CD4-positive, alpha-beta T cell treated with Interleukin-1 beta for 1 hour (primary cell): ENCODE data around the gene S1PR1.
"Not testable (repeated sequence)": the region's sequence is repeated elsewhere in the genome, so short reads cannot be mapped to it uniquely, and the experiment has no call there.

Experiments
- DNase-seq, 2 donors: peaks; one replicate each; pipeline ENCODE4 v3.0.0-alpha.2; 2020 to 2022

Gene S1PR1

GRCh38 chr1:101220906-101221305 lies 15.9 kb upstream of the S1PR1 start:
- DNase-seq = no peak

DNA sequence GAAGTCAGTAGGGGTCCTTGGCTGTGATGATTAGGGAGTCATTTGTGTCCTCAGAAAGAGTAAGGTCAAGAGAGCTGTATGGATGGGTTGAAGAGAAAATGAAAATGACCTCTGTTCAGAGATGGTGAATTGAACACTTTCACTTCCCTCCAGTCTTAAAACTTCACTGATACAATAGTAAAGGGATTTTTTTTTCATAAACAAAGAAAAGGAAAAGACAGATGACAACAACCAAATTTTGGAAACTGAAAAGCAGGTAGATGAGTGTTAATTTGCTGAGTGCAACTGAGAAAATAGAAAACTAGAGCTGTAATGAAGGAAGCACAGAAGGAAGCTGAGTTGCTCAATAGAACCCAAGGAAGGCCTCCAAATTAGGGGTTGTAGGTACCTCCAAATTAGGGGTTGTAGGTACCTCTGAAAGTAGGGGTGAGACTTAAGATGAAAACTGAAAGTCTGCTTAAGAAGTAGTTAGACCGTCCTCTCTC lies 14.8 kb upstream of the S1PR1 start:
- no peak for DNase-seq

DNA sequence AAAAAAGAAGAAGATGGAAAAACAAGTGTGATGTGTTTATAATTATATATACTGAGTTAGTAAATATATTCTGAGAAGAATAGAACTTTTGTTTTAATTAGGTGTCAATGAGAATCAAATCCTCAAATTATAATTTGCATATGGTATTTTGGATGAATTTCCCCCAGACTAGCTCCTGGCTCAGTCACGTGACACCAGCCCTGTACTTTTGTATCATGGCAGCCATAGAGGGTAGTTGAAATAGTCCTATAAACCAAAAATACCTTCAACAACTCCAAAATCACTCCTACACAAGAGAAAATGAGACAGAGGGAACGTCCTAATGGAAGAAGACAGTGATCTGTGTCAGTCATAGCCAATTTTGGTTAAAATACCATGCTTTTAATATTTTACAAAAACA lies 9.0 kb upstream of the S1PR1 start:
- DNase-seq = no peak

DNA sequence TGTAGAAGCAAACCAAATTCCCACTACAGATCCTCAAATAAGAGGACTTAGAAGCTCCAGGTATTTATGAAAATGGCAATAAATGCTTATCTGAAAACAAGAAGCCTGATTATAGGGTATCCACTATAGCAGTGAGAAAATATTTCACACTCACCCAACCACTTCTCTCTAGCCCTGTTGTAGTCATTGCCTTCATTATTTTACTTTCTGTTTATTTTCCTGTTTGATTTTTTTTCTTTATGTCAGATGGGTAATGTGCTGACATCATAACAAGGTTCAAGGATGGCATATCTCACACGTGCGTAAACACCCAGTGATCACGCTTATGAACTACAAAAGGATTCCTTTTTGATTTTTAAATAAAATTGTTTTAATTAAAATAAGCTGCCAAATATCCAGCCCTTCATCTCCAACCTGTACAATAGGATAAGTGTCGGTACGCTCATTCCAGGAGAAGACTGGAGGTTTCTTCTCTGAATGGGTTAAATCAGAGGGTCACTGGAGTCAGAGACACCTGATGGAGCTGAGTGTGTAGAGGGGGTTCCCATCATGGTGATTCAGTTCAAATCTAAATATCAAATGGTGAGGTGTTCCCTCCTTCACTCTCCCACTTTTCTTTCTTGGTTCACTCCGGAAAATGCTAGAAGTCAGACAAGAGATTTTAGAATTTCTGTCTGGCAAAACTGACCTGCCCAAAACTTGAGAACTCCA lies 8.2 kb upstream of the S1PR1 start:
- no peak for DNase-seq

DNA sequence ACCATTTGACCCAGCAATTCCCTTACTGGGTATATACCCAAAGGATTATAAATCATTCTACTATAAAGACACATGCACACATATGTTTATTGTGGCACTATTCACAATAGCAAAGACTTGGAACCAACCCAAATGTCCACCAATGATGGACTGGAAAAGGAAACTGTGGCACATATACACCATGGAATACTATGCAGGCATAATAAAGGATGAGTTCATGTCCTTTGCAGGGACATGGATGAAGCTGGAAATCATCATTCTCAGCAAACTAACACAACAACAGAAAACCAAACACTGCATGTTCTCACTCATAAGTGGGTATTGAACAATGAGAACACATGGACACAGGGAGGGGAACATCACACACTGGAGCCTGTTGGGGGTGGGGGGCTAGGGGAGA lies 4.6 kb upstream of the S1PR1 start:
- DNase-seq = not testable (repeated sequence)

DNA sequence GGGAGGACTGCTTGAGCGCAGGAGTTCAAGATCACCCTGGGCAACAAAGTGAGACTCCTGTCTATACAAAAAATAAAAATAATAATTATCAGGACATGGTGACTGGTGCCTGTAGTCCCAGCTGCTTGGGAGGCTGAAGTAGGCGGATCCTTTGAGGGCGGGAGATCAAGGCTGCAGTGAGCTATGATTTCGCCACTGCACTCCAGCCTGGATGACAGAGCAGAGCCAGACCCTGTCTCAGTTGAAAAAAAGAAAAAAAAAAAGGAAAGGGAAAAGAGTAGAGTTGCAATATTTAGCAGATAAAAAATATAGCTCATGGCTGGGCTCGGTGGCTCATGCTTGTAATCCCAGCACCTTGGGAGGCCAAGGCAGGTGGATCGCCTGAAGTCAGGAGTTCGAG lies 3.3 kb upstream of the S1PR1 start:
- no peak for DNase-seq

- peak; percentile 3 to 34 for DNase-seq
Observed at GRCh38 chr1:101235216-101235695, 1.6 kb upstream of the S1PR1 start.

GRCh38 chr1:101235696-101236515 lies 913 bp upstream of the S1PR1 start:
- DNase-seq = peak; percentile 58 to 64

GRCh38 chr1:101237229-101237837 lies 514 bp downstream of the S1PR1 start:
- peak; percentile 19 to 20 for DNase-seq

GRCh38 chr1:101238031-101238628 lies 1.3 kb downstream of the S1PR1 start:
- peak; percentile 43 to 66 for DNase-seq

GRCh38 chr1:101238681-101239094 lies 1.9 kb downstream of the S1PR1 start:
- DNase-seq = peak; percentile 82 to 88

GRCh38 chr1:101239095-101240040 lies 2.5 kb downstream of the S1PR1 start:
- DNase-seq = peak; percentile 63 to 69

DNA sequence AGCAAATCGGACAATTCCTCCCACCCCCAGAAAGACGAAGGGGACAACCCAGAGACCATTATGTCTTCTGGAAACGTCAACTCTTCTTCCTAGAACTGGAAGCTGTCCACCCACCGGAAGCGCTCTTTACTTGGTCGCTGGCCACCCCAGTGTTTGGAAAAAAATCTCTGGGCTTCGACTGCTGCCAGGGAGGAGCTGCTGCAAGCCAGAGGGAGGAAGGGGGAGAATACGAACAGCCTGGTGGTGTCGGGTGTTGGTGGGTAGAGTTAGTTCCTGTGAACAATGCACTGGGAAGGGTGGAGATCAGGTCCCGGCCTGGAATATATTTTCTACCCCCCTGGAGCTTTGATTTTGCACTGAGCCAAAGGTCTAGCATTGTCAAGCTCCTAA lies 3.2 kb downstream of the S1PR1 start:
- no peak for DNase-seq

DNA sequence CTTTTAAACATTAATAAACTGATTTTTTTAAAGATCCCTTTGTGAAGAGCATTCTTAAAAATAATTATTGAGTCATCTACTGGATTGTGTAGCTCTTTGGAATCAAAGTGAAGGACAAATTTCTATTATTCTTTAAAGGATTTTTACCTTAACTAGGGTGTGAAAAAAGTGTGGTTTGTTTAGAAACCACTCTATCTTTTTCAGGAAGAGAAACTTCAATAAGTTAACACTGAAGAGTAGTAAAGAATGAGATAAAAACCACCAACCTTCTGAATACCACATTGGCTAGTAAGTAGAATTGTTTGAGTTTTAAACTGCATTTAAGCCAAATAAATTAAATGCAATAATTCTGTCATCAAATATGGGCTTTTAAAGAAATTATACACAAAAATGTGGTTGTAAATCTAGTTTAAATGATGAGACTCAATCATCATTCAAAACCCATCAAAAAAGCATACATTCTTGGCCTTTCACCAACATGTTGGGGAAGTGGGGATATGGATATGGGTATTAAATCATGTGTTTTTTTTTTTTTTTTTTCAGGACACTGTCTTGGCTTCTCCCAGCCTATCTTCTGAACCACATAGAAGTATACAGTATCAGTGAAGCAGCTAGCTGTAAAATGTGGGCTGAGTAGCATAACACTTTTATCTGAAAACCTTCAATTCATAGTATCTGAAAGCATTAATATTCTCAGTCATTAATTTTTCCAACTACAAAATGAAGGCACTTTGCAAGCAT lies 4.8 kb downstream of the S1PR1 start:
- no peak for DNase-seq

GRCh38 chr1:101242324-101243050 lies 5.7 kb downstream of the S1PR1 start:
- DNase-seq = no peak

DNA sequence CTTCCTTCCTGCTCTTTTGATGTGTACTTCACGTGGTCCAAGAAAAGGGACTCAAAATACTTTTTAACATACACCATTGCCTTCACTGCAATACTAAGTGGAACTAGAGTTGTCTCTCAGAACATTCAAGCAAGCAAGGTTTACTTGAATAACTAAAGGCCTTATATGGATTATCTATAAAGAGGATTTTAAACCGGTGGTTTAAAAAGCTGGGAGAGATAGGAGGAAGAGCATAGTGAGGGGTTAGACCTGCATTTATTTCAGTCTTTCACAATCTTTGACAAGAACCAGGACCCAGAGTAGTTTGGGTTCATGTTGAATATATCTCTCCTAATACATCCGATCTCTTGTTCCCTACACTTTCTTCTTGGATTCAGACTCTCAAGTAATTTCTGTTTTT lies 6.9 kb downstream of the S1PR1 start:
- no peak for DNase-seq

- DNase-seq = no peak
Observed at GRCh38 chr1:101244842-101245241, 8.0 kb downstream of the S1PR1 start.

DNA sequence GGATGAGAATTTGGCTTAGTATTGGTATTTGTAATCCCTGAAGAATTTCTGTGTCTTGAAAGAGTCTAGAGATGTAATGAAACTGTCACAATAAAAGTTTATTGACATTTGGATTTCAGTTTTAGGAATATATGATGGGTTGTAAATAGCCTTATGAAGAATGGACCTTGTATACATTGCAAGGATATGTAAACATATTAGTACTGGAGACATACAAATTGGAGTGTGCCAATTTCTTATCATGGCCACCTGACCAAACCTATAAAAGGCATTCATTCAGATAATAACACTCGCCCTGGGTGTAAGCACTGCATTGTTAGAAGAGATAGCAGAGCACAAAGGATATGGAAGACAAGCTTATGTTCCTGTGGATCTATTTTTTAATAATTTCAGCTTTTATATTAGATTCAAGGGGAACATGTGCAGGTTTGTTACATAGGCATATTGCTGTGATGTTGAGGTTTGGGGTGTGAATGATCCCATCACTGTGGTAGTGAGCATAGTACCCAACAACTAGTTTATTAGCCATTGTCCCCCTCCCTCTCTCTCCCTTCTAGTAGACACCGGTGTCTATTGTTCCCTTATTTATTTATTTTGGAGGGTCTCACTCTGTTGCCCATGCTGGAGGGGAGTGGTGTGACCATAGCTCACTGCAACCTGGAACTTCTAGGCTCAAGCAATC lies 8.6 kb downstream of the S1PR1 start:
- DNase-seq = no peak

DNA sequence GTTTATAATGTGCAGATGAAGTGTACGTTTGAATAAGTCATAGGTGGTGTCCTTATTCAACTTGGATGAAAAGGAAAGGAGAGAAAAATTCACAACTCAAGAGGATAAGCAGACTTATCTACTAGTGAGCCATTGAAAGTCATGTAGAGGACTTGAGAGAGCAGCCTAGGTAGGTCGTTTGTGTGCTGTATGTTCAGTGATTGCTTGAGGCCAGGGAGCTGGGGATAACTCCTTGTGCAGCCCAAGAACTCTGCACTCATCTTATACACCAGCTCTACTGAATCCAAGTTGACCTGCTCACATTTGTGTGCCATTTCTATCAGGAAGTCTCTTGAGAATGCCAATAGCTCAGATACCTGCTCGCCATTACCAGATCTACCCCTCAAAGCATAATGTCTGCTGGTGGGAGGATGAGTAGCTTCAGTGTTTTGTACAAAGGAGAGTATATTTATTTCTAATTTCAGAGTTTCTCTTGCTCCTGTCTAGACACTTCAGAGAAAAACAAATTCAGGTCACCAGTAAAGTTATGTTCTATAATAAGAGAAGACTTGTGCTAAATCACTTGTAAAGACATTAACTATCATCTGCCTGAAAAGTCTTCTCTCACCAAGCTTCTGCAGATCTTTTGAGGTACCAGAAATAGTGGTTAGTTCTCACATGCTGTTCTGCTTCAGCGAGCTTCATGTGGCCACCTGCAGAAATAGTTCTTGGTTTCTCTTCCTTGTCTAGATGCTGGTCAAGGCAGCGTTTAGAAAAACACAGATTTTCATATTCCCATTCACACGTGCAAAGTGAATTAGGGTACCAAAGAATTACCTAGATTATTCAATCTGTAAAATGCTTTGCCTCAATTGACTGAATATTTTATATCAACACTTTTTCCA lies 10.8 kb downstream of the S1PR1 start:
- DNase-seq = peak in 1 of 2 donors; percentile 48
